Esophagus muscularis mucosa (tissue), 3 donors: Measurements from ENCODE around the gene PTPRN2.

ENCODE experiments used
- POLR2A ChIP-seq: fragments of 450-650 bp; IDR thresholded peaks from one replicate; pipeline ENCODE4 v1.6.1; 2017; ENCODE audit warnings: antibody characterized with exemption, moderate library complexity, mild to moderate bottlenecking, low read depth
- POLR2AphosphoS5 ChIP-seq, 2 donors: sonication (generic); formaldehyde crosslinking; IDR thresholded peaks; one replicate each; pipeline ENCODE4 v1.6.1; 2017; ENCODE audit warnings: antibody characterized with exemption in 2 of 2
- TF ChIP-seq, protein P1 (sequence below), 3 experiments: fragments of 200-600 bp in 2 of 3; fragments of 450-650 bp in 1 of 3; sonication (generic) in 2 of 3; IDR thresholded peaks; one replicate each; pipeline ENCODE4 v1.5.1; 2017 to 2019; ENCODE audit warnings: antibody characterized with exemption in 3 of 3, mild to moderate bottlenecking in 2 of 3, moderate library complexity in 1 of 3

GRCh38 chr7:157824819-157825121, 762.9 kb downstream of the PTPRN2 start:
- TF ChIP-seq POLR2A: no peak
- TF ChIP-seq, protein P1, sequence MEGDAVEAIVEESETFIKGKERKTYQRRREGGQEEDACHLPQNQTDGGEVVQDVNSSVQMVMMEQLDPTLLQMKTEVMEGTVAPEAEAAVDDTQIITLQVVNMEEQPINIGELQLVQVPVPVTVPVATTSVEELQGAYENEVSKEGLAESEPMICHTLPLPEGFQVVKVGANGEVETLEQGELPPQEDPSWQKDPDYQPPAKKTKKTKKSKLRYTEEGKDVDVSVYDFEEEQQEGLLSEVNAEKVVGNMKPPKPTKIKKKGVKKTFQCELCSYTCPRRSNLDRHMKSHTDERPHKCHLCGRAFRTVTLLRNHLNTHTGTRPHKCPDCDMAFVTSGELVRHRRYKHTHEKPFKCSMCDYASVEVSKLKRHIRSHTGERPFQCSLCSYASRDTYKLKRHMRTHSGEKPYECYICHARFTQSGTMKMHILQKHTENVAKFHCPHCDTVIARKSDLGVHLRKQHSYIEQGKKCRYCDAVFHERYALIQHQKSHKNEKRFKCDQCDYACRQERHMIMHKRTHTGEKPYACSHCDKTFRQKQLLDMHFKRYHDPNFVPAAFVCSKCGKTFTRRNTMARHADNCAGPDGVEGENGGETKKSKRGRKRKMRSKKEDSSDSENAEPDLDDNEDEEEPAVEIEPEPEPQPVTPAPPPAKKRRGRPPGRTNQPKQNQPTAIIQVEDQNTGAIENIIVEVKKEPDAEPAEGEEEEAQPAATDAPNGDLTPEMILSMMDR (IDR thresholded peaks at IDR 0.05): no peak
- no peak for TF ChIP-seq POLR2AphosphoS5 (IDR thresholded peaks at IDR 0.05)
